Lung (tissue), 12 donors: ENCODE results near the gene DHX35. TPM values are rescaled to one million over a fixed set of nuclear protein-coding genes. Genes with fewer than 3 reads are reported as not detected.

Source experiments
- ATAC-seq: fragments of 200-7000 bp; cut with Tn5 transposase; one replicate; pipeline ENCODE4 v1.9.1; 2020; ENCODE audit warnings: moderate number of reproducible peaks; ENCODE audit not compliant: insufficient read depth, low FRiP score
- DNase-seq, 3 donors: peaks; one replicate each; pipeline ENCODE4 v3.0.0-alpha.2; 2013 to 2017
- H3K27ac ChIP-seq, 2 donors: one replicate each; pipeline ENCODE4 v1.5.1; 2013; ENCODE audit warnings: mild to moderate bottlenecking in 2 of 2, moderate library complexity in 2 of 2, control low read depth in 1 of 2, inconsistent platforms in 1 of 2, low read depth in 1 of 2, low read length in 1 of 2
- H3K27me3 ChIP-seq, 3 donors: one replicate each; pipeline ENCODE4 v1.5.1; 2013; ENCODE audit warnings: low read length in 2 of 3; ENCODE audit not compliant: control insufficient read depth in 3 of 3, insufficient read depth in 3 of 3
- H3K36me3 ChIP-seq, 4 donors: one replicate each; pipeline ENCODE4 v1.5.1; 2013; ENCODE audit warnings: low read length in 4 of 4, mild to moderate bottlenecking in 1 of 4, moderate library complexity in 1 of 4; ENCODE audit not compliant: control insufficient read depth in 4 of 4, insufficient read depth in 4 of 4
- H3K4me1 ChIP-seq, 5 donors: one replicate each; pipeline ENCODE4 v1.5.1; 2013; ENCODE audit warnings: low read length in 5 of 5, mild to moderate bottlenecking in 2 of 5, moderate library complexity in 1 of 5; ENCODE audit not compliant: control insufficient read depth in 5 of 5, insufficient read depth in 5 of 5
- H3K4me3 ChIP-seq: one replicate; pipeline ENCODE4 v1.5.1; 2013; ENCODE audit warnings: mild to moderate bottlenecking, control low read depth, moderate library complexity
- H3K9ac ChIP-seq, 2 donors: one replicate each; pipeline ENCODE4 v1.5.1; 2013; ENCODE audit warnings: low read length in 2 of 2, control low read depth in 1 of 2; ENCODE audit not compliant: insufficient read depth in 1 of 2
- H3K9me3 ChIP-seq, 4 donors: one replicate each; pipeline ENCODE4 v1.5.1; 2013; ENCODE audit warnings: low read length in 3 of 4, mild to moderate bottlenecking in 1 of 4, moderate library complexity in 1 of 4; ENCODE audit not compliant: control insufficient read depth in 4 of 4, insufficient read depth in 3 of 4
- CTCF ChIP-seq: IDR thresholded peaks from 2 replicates; pipeline ENCODE4 v1.5.1; 2012; ENCODE audit warnings: mild to moderate bottlenecking; ENCODE audit errors: control extremely low read depth, extremely low read depth
- WGBS, 2 donors: extraction: QIAGEN DNeasy Blood & Tissue Kit; methylation state at CpG; one replicate each; pipeline ENCODE4 v1.1.7; 2013; 5-methylcytosine and 5-hydroxymethylcytosine counted together
- polyA plus RNA-seq, 2 donors: library from polyadenylated mRNA; stranded (reverse); fragments of 200-250 nt; gene quantifications; one replicate each; pipeline ENCODE4 v1.2.1, GENCODE V29; 2013
- total RNA-seq, 2 donors: library from RNA; depleted of rRNA in 1 of 2; stranded (reverse); fragments of >200 nt in 1 of 2; gene quantifications; one replicate each; pipeline ENCODE4 v1.2.1, GENCODE V29; 2014 to 2021
- donor health status: control.
- donor health status: control.
- donor health status: Bipolar disorder and iron deficiency.
- donor health status: healthy.
- donor health status: DM: yes; HTN: yes; CAD: no.

The DHX35 gene
- total and polyA plus RNA-seq, 4 donors = 4.4 to 15.5 (median 8.2) TPM

DNA sequence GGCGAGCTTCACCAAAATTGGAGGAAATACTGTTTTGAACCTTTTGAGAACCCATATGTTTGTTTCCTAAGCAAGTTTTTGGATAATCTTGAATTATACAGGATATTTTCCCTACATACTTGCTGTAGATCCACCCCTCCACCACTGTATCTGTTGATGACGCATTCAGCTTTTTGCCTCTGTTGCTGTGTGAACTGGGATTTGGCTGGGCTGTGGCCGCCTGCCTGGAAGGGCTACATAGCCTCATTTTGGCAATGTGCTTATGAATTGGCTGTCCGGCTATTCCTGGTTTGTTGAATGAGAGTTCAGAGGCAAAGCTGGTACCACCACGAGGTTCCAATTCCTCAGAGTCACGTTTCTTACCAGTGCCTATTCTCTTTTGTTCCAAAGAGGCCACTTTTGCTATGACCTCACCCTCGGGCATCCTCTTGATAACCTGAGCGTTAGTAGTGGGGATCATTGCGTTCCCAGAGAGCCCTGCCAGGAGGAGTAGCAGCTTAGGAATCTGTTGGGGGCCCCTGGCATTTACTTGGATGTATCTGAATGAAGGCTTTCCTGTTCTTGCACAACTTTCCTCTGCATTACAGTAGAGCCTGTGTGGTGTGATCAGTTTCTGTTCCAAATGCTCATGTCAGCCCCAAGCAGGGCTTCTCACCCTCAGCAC is 29.6 kb upstream of the DHX35 start:
- 75 to 84% methylated on average over 9 of the region's 9 CpGs for WGBS, 2 donors
- Histone ChIP-seq H3K4me3 (no peak overlapping the region), H3K27ac (no peak overlapping the region), H3K9ac (no peak overlapping the region), H3K27me3 (no peaks in the 10 kb centered on the region), H3K9me3 (no peaks in the 10 kb centered on the region), H3K4me1 (peaks cover 0 to 15% (median 0%) of the 10 kb centered on the region in 5 donors), H3K36me3 (no peaks in the 10 kb centered on the region)
- no peak for TF ChIP-seq CTCF
- ATAC-seq (no peak), DNase-seq (peak; percentile 23 to 45 (median 32))

- no peaks in the 10 kb centered on the region for H3K27me3 ChIP-seq
- H3K27ac ChIP-seq = no peak overlapping the region
- H3K9ac ChIP-seq = no peak overlapping the region
- no peak for TF ChIP-seq CTCF
- no peak overlapping the region for H3K4me3 ChIP-seq
- H3K36me3 ChIP-seq = peaks cover 0 to 4% (median under 1%) of the 10 kb centered on the region in 4 donors
- no peaks in the 10 kb centered on the region for H3K4me1 ChIP-seq
- ATAC-seq (no peak), DNase-seq (no peak)
- H3K9me3 ChIP-seq = no peaks in the 10 kb centered on the region
- WGBS, 2 donors = 91 to 94% methylated on average over 5 of the region's 5 CpGs
These were observed 27.6 kb upstream of the DHX35 start for GRCh38 chr20:38934530-38934929.

- ATAC-seq (no peak), DNase-seq (no peak)
- Histone ChIP-seq H3K4me3 (no peak overlapping the region), H3K9me3 (no peaks in the 10 kb centered on the region), H3K9ac (no peak overlapping the region), H3K4me1 (no peaks in the 10 kb centered on the region), H3K27ac (no peak overlapping the region), H3K36me3 (peaks cover 0 to 4% (median 2%) of the 10 kb centered on the region in 4 donors), H3K27me3 (no peaks in the 10 kb centered on the region)
- 74 to 81% methylated on average over 3 of the region's 3 CpGs for WGBS, 2 donors
- no peak for TF ChIP-seq CTCF
These were observed 26.9 kb upstream of the DHX35 start for GRCh38 chr20:38935285-38935684.

DNA sequence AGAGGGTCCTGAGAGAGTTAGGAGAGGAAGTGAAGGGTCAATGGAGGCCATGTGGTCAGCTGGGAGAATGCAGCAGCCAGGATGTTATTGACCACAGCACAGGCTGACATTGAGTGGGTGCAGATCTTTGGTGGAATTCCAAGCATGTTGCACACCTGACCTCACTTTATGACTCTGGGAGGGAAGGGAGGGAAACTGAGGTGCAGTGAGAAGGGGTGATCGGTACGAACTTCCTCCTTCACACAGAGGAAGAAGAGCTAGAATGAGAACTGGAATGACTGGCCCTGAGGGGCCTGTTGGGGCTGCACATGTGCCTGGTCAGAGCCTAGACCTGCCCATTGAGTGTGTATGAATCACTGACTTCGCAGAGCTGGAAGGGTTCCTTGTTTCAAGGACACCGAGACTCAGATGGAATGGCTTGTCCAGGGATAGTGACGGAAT is 26.2 kb upstream of the DHX35 start:
- H3K27me3 ChIP-seq = no peaks in the 10 kb centered on the region
- ATAC-seq (no peak), DNase-seq (no peak)
- H3K4me1 ChIP-seq = no peaks in the 10 kb centered on the region
- H3K4me3 ChIP-seq = no peak overlapping the region
- 78 to 92% methylated on average over 5 of the region's 5 CpGs for WGBS, 2 donors
- H3K9me3 ChIP-seq = no peaks in the 10 kb centered on the region
- TF ChIP-seq CTCF = no peak
- H3K9ac ChIP-seq = no peak overlapping the region
- H3K27ac ChIP-seq = no peak overlapping the region
- H3K36me3 ChIP-seq = peaks cover 0 to 4% (median 2%) of the 10 kb centered on the region in 4 donors
